NB4 (cell line): ENCODE results near the gene ILF2.
A peak's percentile ranks its signal among the peaks of the same experiment; 100 is the strongest.
"Not testable (repeated sequence)": the region's sequence is repeated elsewhere in the genome, so short reads cannot be mapped to it uniquely, and the experiment has no call there.

Experiments used
- DNase-seq: peaks from one replicate; pipeline ENCODE4 v3.0.0; 2010; ENCODE audit warnings: low read depth
- H3K4me3 ChIP-seq: one replicate; pipeline ENCODE4 v1.5.1; 2011; ENCODE audit warnings: mild to moderate bottlenecking, low read depth, low read length, moderate library complexity
- CTCF ChIP-seq: IDR thresholded peaks from one replicate; pipeline ENCODE4 v1.5.1; 2012; ENCODE audit warnings: low read depth, low read length
- MAX ChIP-seq: IDR thresholded peaks from 2 replicates; pipeline ENCODE4 v1.6.1; 2011; ENCODE audit warnings: low read depth, low read length
- MYC ChIP-seq: IDR thresholded peaks from 2 replicates; pipeline ENCODE4 v1.6.1; 2011; ENCODE audit warnings: low read depth, low read length
- POLR2A ChIP-seq: IDR thresholded peaks from 2 replicates; pipeline ENCODE4 v1.6.1; 2011; ENCODE audit warnings: mild to moderate bottlenecking; ENCODE audit not compliant: insufficient read length; ENCODE audit errors: extremely low read depth

ILF2 gene

GRCh38 chr1:153670859-153671627 lies at the start of gene ILF2:
Gene ILF2 (minus strand): TSS chr1:153670993. CDS start chr1:153670922, 71 bp downstream.
- peak; percentile 85 for TF ChIP-seq MAX
- TF ChIP-seq CTCF = peak; percentile 15
- TF ChIP-seq MYC = peak; percentile 96
- peak; percentile 89 for TF ChIP-seq POLR2A
- H3K4me3 ChIP-seq = peak within 1 kb of the TSS; percentile 97
- peak; percentile 99 for DNase-seq

- no peak overlapping the region for H3K4me3 ChIP-seq
- TF ChIP-seq MAX (no peak), CTCF (no peak), MYC (no peak), POLR2A (no peak)
- DNase-seq = no peak
Observed at GRCh38 chr1:153717330-153717729, 46.5 kb upstream of the ILF2 start.

GRCh38 chr1:153716211-153716610 lies 45.4 kb upstream of the ILF2 start:
- not testable (repeated sequence) for H3K4me3 ChIP-seq, DNase-seq

- no peak overlapping the region for H3K4me3 ChIP-seq
- TF ChIP-seq CTCF (no peak), MAX (no peak), MYC (no peak), POLR2A (no peak)
- no peak for DNase-seq
Observed at GRCh38 chr1:153711026-153711425, 40.2 kb upstream of the ILF2 start.

GRCh38 chr1:153705484-153705883 lies 34.7 kb upstream of the ILF2 start:
- DNase-seq = no peak
- TF ChIP-seq POLR2A (no peak), CTCF (no peak), MAX (no peak), MYC (no peak)
- H3K4me3 ChIP-seq = no peak overlapping the region

- no peak for TF ChIP-seq MYC
- no peak for TF ChIP-seq CTCF
- TF ChIP-seq POLR2A = no peak
- no peak for TF ChIP-seq MAX
Observed at GRCh38 chr1:153699768-153700167, 29.0 kb upstream of the ILF2 start.

More at GRCh38 chr1:153699768-153700167, 29.0 kb upstream of the ILF2 start:
- H3K4me3 ChIP-seq = no peak overlapping the region
- DNase-seq = no peak
